GM21717 (cell line): ENCODE measurements around the gene SPHK1.

Experiments
- ATAC-seq: cut with Tn5 transposase; IDR thresholded peaks from one replicate; pipeline ENCODE4 v1.9.1; 2021; ENCODE audit warnings: mild to moderate bottlenecking, moderate library complexity; ENCODE audit not compliant: unreplicated experiment

SPHK1 gene

GRCh38 chr17:76360461-76360860 is 23.9 kb upstream of the SPHK1 start:
- ATAC-seq, result no peak

GRCh38 chr17:76363107-76363842 is 21.1 kb upstream of the SPHK1 start:
- no peak for ATAC-seq

GRCh38 chr17:76365256-76365903 is 19.0 kb upstream of the SPHK1 start:
- ATAC-seq, result no peak

GRCh38 chr17:76366247-76366646 is 18.2 kb upstream of the SPHK1 start:
- ATAC-seq, result no peak

GRCh38 chr17:76367642-76368041 is 16.8 kb upstream of the SPHK1 start:
- ATAC-seq, result no peak

- no peak for ATAC-seq
These were observed 15.9 kb upstream of the SPHK1 start for GRCh38 chr17:76368545-76368944.

- no peak for ATAC-seq
These were observed 15.0 kb upstream of the SPHK1 start for GRCh38 chr17:76369379-76369778.

- no peak for ATAC-seq
These were observed 14.6 kb upstream of the SPHK1 start for GRCh38 chr17:76369804-76370203.

- no peak for ATAC-seq
These were observed 14.0 kb upstream of the SPHK1 start for GRCh38 chr17:76370261-76370993.

- no peak for ATAC-seq
These were observed 12.5 kb upstream of the SPHK1 start for GRCh38 chr17:76371656-76372628.

GRCh38 chr17:76376318-76377133 is 7.9 kb upstream of the SPHK1 start:
- ATAC-seq, result no peak

- ATAC-seq, result no peak
These were observed 5.7 kb upstream of the SPHK1 start for GRCh38 chr17:76378548-76379274.

GRCh38 chr17:76379275-76379641 is 5.2 kb upstream of the SPHK1 start:
- ATAC-seq, result no peak

GRCh38 chr17:76379646-76380376 is 4.6 kb upstream of the SPHK1 start:
- no peak for ATAC-seq

GRCh38 chr17:76381633-76382350 is 2.6 kb upstream of the SPHK1 start:
- no peak for ATAC-seq

- no peak for ATAC-seq
These were observed 2.0 kb upstream of the SPHK1 start for GRCh38 chr17:76382351-76382802.

GRCh38 chr17:76382803-76383545 is 1.4 kb upstream of the SPHK1 start:
- no peak for ATAC-seq
